ENCODE data around the gene TEX9.

GRCh38 chr15:56469483-56469882, 104.3 kb downstream of the TEX9 start:
- TF ChIP-seq CTCF (IDR thresholded peaks at IDR 0.05) (no peak), POLR2A (IDR thresholded peaks at IDR 0.05; ENCODE audit: low read depth) (no peak), POLR2AphosphoS5 (IDR thresholded peaks at IDR 0.05) (no peak)

Measured in esophagus muscularis mucosa (tissue), 3 donors.